Measurements from ENCODE around the gene VPS52. TPM values are rescaled to one million over a fixed set of nuclear protein-coding genes. Genes with fewer than 3 reads are reported as not detected.

Gene VPS52
- total and polyA plus RNA-seq, 9 of the 15 experiments (the other 6 are each of a cell fraction or from before 2014, with no cell fraction given), result 24.4 to 103 (median 40.2) TPM

DNA sequence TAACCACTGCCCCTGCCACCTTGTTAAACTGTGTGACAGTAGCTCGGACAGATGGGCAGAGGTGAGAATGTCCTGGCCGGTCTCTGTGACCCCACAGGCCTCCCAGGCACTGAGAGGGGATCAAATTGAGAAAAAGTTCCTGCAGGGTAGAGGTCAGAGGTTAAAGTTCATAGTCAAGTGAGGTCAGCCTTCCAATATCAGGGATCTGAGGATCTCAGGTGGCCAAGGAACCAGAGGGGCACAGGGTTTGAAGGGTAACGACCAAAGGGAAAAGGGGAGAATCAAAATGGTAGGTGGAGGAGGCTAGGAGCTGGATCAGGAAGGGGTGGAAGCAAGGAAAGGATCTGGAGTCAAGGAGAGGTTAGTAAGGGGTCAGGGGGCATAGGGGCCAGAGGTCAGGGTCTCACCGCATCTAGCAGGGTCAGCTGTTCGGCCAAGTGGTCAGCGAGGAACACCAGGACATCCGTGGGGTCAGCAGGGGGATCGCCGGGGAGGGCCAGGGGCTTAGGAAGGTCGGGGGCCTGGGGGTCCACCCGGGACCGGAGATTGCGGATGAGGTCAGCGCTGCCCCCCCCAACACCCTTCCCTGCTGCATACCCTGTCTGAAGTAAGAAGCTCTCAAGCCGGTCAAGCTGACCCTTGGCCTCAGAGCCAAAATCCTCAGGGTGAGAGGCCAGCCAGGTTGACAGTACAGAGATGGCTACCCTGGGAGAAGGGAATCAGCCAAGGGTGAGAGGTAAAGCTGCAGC, 24.1 kb upstream of the VPS52 start:
- Histone ChIP-seq H3K4me2 (ENCODE audit: insufficient read depth, low read length) (no peak overlapping the region), H4K20me1 (replicated peaks; ENCODE audit: control insufficient read depth, insufficient read depth, low read length) (0 out of 2 replicates have a peak, but pooled peaks cover 3% of the 10 kb centered on the region), H3K9me1 (ENCODE audit: control insufficient read depth, insufficient read depth, low read length) (peaks cover 6% of the 10 kb centered on the region), H3K9me3 (replicated peaks; ENCODE audit: control insufficient read depth, insufficient read depth, low read depth, low read length) (no peaks in the 10 kb centered on the region), H3K79me2 (ENCODE audit: control insufficient read depth, insufficient read depth, low read length) (peaks cover 41% of the 10 kb centered on the region), H3K27ac (ENCODE audit: extremely low read depth, low read depth, low read length) (no peak overlapping the region), H3K4me3 (no peak overlapping the region), H2AFZ (ENCODE audit: low read depth, low read length) (no peak overlapping the region), H3K36me3 (ENCODE audit: control insufficient read depth, insufficient read depth, low read length) (peaks cover 61% of the 10 kb centered on the region), H3K27me3 (ENCODE audit: control insufficient read depth in 2 of 2, insufficient read depth in 2 of 2, low read length in 2 of 2) (no peaks in the 10 kb centered on the region), H3K9ac (ENCODE audit: insufficient read depth in 1 of 2, low read depth in 2 of 2, low read length in 2 of 2) (peak overlapping the region in 1 of 2 experiments; percentile 35; a peak in 1 of 4 replicates), H3K4me1 (replicated peaks in 1 of 2; ENCODE audit: control insufficient read depth in 2 of 2, insufficient read depth in 2 of 2, low read length in 2 of 2) (peaks cover 12 to 44% of the 10 kb centered on the region in 2 experiments)
- DNase-seq (ENCODE audit: extremely low read depth in 1 of 4, low spot score in 3 of 4) (no peak), ATAC-seq (no peak), FAIRE-seq (no peak)
- WGBS (ENCODE audit: insufficient coverage, low coverage, missing lambda C conversion rate), result 82% methylated on average over 15 of the region's 15 CpGs
- in situ Hi-C loops (cut with MboI) (no loop called here), intact Hi-C loops (cut with micrococcal nuclease) (loop anchor here (5.0 kb wide), 3 partner anchors 97 to 132 kb away; partner anchors contain the start of genes KIFC1 and PHF1)
- BruUV-seq (replicated peaks), result no TSS peak
- POLR2A ChIA-PET, result interaction anchor here (0.5 to 1.3 kb wide), 5 partner anchors 12 to 98 kb away, joined by 3 to 4 read pairs (median 3); partner anchors contain the start of genes B3GALT4, RPS18 and VPS52
- TF ChIP-seq, protein P1, sequence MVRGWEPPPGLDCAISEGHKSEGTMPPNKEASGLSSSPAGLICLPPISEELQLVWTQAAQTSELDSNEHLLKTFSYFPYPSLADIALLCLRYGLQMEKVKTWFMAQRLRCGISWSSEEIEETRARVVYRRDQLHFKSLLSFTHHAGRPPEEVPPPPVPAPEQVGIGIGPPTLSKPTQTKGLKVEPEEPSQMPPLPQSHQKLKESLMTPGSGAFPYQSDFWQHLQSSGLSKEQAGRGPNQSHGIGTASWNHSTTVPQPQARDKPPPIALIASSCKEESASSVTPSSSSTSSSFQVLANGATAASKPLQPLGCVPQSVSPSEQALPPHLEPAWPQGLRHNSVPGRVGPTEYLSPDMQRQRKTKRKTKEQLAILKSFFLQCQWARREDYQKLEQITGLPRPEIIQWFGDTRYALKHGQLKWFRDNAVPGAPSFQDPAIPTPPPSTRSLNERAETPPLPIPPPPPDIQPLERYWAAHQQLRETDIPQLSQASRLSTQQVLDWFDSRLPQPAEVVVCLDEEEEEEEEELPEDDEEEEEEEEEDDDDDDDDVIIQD (CRISPR knock-in tag; IDR thresholded peaks at IDR 0.05), result no peak
- TF ChIP-seq NR2C2 (CRISPR knock-in tag; IDR thresholded peaks at IDR 0.05) (peak; percentile 92), NR2C2 (tag; IDR thresholded peaks at IDR 0.05) (peak; percentile 90), ZNF584 (CRISPR knock-in tag; IDR thresholded peaks at IDR 0.05; ENCODE audit: low read depth) (no peak), NR2C1 (IDR thresholded peaks at IDR 0.05) (peak; percentile 96), NR2C1 (tag; IDR thresholded peaks at IDR 0.05) (peak; percentile 92), SUPT5H (IDR thresholded peaks at IDR 0.05) (0 out of 2 replicates have a peak, but pooled peaks have one; percentile 27), TRIM24 (IDR thresholded peaks at IDR 0.05) (no peak), ELF4 (CRISPR knock-in tag; IDR thresholded peaks at IDR 0.05) (no peak), CHD1 (IDR thresholded peaks at IDR 0.05; ENCODE audit: low read length) (no peak)
- CTCF ChIA-PET (ENCODE audit: low intra/inter-chr PET ratio), result no interaction called here
